ENCODE data around the gene ANKRD44.

ANKRD44 gene

DNA sequence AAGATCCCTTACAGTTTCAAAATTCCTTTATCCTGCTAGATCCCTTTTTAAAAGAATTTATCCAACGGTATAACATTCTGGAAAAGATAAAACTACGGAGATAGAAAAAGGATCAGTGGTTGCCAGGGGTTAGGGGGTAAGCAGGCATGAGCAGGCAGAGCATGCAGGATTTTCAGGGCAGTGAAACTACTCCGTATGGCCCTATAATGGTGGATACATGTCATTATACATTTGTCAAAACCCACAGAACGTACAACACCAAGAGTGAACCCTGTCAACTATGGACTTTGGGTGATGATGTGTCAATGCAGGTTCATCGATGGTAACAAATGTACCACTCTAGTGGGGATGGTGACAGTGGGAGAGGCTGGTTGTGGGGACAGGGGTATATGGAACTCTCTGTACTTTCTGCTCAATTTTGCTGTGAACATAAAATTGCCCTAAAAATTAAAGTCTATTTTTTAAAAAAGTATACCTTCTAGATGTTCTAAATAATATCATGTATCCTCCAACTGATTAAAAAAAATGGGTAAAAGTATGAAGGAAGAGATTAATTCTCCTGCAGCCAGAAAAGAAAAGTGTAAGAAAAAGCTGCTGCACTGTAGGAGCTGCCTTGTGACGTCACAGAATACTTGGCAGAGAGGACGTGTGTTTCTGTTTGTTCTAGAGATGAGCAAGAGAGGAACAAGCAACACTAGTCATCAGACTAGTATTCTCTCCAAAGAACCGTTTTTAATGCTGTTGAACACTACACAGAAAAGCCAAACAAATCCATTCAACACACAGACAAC is 23.6 kb downstream of the ANKRD44 start:
- DNase-seq, result peak; percentile 96

DNA sequence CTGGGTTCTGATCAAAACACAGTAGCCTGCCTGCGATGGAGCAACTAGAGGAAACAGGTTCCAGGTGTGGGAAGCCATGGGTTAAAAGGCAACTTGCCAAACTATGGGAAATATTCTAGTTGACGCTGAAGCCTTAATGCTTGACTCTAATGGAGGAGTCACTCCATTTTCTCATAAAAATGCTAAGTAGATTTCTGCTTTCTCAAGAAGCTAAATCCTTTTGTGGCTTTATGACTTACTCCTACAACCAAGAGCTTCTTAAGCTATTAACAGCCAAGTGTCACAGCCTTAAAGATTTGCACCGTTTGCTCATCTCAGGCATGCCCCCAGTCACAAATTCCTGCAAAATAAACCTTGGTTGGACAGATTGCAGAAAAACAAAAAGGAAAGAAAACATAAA is 25.2 kb downstream of the ANKRD44 start:
- DNase-seq, result no peak

DNA sequence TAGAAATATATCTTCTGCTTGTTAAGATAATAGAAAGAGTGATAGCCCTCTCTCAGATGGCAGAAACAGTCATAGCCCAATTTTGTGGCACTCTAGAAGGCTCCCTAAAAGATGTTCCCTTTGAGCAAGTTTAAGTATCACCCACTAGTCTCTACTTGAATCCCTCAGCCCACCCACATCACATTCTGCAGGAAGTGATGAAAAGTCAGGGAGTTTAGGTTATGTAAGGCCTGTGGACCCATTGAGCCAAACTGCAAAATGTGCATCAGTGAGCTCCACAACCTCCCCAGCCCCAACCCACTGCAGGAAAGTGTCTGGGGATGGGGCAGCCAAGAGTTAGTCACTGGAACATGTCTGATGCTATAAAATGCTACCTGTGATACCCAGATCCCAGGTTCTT is 25.6 kb downstream of the ANKRD44 start:
- no peak for DNase-seq

DNA sequence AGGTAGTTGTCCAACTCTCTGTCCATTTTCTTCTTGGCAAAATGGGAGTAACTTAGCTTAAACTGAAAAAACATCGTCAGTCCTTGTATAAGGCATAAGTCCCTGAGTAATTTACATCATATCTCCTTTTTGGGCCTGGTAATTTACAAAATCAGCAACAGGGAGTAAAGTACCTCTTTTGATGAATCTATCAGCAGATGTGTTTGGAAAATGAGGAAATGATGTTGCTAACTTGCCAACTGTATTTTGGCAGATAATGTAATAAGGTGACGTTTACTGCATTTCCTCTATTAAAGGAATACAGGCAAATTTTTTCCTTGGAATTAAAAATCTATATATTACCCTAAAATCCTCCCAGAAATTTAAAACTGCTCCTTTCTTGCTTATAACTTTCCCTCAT is 29.2 kb downstream of the ANKRD44 start:
- no peak for DNase-seq

DNA sequence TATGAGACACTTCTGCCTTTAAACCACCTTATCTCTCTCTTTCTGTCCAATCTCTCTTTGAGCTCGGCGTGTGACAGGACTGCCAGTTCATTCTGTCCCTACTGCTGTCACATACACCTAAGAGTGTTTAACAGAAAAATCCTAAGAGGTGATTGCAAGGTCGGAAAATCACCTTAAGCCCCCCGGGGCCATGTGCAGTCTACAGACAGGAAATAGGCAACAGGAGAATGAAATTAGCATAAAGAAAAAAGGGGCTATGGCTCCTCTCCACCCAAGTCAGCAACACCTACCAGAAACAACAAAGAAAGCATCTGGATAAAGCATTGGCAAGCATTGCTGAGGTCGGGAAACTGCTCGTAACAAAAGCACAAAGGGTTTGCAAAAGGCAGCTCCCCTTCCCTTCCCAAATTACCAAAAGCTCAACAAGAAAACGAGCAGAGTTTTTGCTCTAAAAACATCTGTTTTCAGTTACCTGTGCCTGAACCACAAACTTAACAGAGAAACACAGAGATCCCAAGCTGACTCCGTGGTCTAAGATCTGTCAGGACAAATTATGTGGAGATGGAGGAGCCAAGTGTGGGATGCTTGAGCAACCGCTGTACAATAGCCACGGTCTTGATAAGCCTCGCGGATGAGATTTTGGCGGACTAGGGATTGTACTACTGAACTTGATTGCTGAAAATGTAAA is 30.4 kb downstream of the ANKRD44 start:
- no peak for DNase-seq

DNA sequence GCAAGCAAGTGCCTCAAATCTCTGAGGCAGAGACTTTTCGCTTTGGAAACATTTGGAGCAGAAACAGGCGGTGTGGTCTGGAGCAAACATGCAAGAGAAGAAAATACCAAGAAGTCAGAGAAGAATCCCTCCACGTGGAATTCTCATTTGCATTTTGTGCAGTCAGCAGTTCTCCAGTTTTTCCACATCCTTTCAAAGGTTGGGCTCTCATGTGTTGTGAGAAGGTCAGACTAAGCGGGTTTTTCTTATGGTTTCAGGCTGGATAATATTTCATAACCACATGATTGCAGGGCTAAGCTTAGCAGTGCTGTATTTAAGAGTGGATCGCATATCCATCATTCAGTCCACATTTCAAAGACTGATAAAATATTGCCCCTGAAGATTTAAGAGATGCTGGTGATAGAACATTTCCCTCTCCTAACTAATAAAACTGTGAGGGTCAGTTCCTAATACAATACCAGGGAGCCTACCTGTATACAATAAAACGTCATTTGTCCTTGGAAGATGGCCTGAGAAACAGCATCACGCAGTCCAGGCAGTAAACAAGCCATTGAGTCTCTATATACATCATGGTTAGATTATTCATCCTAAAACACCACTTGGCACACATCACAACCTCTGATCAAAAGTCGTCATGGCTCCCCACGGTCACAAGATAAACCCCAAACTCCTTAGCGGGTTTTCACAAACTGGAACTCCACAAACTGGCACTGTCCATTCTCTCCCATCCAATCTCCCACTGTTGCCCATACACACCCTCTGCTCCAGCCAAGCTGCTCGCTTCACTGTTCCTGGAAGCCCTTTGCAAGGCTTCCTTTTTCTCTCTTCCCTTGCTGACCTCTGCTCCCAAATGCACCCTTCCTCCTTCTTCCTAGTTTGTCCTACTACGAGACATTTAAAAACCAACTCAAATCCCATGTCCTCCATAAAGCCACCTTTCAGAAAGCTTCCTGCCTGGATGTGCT is 31.5 kb downstream of the ANKRD44 start:
- no peak for DNase-seq

DNA sequence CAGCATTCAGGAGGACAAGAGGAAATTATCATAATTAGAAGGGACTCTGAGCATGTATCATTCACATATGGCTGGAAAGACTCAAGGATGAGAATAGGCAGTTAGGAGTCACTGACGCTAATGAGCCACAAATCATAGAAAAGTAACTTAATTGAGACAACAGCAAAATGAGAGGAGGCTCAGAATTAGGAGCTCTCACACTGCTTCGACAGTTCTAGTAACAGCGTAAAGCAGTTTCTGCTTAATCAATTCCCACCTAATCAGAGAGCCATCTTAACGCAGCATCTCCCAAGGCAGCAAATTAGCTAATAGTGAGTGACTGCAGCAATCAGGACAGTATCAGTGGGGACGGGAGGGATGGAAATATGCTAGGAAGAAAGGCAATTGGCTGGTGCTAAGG is 32.8 kb downstream of the ANKRD44 start:
- no peak for DNase-seq

DNA sequence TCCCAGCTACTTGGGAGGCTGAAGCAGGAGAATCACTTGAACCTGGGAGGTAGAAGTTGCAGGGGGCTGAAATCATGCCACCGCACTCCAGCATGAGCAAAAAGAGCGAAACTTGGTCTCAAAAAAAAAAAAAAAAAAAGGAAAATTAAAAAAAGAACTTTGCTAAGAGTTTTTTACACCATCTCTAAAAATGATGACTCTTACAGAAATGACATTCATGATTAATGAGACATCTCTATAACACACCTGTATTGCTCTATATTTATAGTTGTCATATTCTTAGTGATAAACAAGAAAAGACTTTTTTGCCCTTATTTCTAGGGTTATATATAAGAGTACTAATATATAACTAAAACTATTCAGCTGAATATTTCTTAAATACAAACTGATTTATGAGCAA is 34.4 kb downstream of the ANKRD44 start:
- DNase-seq, result no peak

DNA sequence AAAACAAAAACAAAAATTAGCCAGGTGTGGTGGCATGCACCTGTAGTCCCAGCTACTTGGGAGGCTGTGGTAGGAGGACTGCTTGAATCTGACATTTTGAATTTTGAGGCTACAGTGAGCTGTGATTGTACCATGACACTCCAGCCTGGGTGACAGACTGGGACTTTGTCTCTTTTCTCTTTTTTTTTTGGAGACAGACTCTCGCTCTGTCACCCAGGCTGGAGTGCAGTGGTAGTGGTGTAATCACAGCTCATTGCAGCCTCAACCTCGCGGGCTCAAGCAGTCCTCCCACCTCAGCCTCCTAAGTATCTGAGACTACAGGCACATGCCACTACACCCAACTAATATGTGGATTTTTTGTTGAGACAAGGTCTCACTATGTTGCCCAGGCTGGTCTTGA is 35.6 kb downstream of the ANKRD44 start:
- DNase-seq, result no peak

DNA sequence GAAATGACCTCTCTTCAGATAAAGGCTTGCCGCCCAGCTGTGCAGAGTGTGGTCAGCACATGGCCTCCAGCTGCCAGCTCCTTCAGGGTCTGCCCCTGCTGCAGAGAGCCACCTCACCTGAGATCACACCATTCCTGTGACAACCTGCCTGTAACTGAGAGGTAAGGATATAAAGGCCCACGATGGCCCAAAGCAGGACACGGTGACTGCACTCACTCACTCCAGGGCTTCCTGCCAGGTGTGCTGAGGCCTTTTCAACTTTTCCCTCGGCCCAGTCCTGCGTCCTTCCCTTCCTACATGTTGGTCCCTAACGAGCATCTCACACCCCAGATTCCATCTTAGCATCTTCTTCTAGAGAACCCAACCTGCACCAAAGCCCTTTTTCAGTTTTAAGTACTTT is 36.2 kb downstream of the ANKRD44 start:
- no peak for DNase-seq

DNA sequence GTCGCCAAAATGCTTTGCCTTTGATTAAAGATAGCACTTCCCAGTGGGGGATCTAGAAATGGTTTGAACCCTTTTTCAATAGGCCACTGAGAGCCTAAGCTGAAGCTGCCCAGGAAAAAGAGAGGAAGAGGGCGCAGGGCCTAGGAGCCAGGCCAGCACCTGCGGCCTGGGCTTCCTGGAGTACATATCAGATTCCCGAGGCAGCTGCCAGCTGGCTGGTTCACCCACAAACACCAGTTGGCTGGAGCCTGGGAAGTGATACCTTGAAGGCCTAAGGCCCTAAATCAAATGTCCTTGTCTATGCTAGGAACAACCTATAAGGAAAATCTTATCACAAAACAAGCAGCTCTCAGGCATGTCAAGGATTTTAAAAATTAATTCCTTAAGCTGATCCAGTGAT is 37.1 kb downstream of the ANKRD44 start:
- DNase-seq, result no peak

DNA sequence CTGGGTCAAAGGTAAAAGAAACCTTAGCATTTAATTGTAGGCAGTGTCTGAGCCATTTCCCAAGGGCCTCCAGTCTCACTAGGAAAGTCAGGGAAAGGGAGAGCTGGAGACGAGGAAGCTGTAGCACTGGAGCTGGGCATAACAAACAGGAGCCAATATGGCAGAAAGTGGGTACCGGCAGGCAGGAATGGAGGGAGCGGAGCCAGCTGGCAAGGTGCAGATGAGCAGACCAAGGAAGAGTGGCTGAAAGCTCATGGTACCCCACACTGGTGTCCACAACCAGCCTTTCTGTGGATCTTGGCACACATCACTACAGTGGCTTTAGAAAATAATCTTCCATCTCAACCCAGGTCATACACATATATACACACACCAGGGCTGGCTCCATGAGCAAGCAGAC is 40.0 kb downstream of the ANKRD44 start:
- no peak for DNase-seq

DNA sequence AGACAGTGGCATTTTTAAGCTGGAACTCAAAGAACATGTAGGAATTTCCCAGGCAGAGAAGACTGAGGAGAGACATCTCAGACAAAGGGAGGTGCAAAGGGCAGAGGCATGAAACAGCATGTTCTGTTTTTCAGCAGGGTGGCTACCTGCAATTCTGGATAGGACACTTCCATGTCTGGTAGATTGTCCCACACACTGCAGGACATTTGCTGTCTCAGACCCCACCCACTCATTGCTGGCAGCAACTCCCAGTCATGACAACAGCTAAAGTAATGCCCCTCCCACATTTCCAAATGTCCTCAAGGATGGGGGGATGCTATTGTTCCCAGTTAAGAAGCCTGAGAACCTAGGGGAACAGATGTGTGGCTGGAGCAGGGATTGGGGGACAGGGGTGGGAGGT is 40.8 kb downstream of the ANKRD44 start:
- no peak for DNase-seq

DNA sequence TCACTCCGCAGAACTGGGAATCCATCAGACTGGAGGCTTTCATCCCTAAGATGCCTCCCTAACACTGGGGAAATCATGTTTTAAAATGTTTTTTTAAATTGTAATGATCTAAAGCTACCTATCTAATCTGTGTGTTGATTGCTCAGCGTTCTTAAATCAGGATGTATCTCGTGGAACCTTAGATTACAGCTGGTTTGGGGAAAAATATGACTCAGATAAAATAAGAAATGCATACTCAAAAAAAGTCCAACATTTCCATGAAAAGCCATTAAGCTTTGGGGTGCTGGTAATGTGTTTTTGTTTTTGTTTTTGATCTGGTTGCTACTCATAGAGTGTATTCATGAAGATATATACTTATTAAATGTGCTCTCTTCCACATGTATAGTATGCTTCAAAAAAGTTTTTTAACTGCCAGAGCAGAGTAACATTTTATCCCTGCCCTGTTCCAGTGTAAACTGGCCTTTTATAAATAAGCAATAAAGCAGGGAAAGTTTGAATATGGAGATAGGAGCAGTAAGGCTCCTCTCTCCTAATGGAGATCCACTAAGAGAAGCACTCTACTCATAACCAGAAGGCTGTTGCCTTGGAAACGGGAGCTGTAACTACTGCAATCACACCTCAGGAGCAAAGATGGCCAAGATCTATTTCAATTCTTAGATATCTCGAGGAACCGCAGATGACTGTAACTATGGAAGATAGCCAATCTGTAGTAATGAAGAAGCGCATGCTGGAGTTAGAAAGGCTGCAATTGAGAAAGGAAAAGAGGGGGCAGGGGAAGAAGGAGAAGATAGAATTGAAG is 41.6 kb downstream of the ANKRD44 start:
- no peak for DNase-seq

DNA sequence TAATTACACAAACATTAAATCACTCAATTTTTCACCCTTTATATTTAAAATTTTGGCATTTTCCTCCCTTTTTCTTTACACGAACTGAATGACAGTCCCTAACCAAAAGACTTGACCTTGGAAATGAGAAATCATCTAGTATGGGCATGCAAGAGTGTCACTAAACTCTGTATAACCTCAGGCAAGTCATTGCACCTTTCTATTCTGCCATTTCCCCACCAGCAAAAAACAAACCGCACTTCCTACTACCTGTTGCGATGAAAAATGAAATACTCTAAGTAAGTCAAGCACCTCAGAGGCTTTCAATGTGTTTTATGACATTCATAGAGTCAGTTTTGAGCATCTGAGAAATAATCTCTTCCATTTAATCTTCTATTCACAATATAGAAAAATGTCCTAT is 44.1 kb downstream of the ANKRD44 start:
- DNase-seq, result no peak

DNA sequence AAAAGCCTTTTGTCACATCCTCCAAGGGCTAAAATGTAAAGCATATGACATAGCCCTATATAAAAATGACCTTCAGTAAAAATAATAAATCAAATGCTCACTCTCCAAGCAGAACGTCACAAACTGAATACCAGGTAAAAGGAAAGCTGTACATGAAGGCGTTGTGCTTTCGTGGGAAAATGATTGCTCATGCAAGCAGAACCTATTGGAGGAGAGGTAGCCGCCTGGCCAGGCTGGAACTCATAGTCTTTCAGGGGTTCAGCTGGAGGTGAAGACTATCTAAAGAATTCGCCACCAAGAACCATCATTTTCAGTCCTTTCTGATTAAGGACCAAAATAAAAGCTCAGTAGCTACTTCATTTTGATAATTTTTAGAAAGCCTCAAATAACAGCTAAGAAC is 44.7 kb downstream of the ANKRD44 start:
- no peak for DNase-seq

DNA sequence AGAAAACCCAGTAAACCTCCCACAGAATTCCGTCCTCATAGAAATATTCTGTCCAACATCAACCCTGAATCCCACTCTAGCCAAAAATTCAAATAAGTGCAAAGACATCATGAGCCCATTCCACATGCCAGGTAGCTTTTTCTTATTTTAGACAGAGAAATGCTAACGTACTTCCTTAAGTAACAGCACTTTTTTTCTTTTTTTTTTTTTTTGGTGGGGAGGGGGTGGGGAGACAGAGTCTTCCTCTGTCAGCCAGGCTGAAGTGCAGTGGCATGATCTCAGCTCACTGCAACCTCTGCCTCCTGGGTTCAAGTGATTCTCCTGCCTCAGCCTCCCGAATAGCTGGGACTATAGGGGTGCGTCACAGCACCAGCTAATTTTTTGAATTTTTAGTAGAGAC is 45.5 kb downstream of the ANKRD44 start:
- no peak for DNase-seq

DNA sequence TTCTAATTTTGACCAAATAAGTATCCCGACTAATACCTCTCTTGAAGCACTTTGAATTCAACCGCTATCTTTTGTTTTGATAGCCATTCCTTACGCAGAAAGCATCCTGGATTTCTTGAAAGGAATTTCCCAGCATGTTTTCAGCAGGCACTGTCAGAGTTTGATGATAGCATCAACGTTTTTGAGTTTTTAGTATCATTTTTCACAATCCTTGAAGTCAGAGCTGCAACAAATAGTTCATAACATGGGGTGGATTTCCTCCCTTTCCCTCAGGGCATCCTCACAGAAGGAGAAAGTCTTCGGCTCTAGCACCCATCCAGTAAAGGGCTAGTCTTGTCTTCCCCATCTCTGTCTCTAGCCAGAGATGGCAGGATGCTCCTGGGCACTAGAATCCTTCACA is 46.2 kb downstream of the ANKRD44 start:
- peak; percentile 37 for DNase-seq

DNA sequence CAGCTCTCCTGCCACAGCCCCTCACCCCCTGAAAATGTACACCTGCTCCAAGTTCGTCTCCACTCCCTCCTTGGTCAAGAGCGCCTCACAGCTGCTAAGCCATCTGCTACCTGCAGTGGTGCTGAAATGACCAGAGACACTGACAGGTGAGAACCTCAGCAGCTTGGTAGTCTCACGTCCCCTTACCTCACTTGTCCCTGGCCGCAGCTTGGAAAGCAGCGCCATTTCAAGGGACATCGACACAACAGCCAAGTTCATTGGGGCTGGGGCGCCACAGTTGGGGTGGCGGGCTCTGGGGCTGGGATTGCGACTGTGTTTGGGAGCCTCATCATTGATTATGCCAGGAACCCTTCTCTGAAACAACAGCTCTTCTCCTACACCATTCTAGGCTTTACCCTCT is 47.5 kb downstream of the ANKRD44 start:
- DNase-seq, result no peak

DNA sequence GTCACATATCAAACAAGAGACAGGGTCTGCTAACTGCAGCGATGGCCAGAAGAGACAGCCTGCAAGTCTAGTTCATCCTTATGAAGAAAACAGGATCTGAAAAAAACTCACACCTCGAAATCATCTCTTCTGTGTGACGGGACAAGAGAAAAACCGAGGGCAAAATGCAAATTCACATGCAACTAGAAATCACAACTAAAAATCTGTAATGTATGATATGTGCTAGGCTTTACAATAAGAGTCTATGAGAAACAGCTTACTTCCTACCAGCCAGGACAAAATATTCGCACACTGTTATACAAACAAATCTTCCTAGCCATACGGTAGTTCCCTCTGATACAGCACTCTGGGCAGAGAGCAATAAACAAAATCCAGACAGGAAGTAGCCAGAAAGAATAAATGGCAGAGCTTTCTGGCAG is 48.8 kb downstream of the ANKRD44 start:
- DNase-seq, result peak; percentile 40

DNA sequence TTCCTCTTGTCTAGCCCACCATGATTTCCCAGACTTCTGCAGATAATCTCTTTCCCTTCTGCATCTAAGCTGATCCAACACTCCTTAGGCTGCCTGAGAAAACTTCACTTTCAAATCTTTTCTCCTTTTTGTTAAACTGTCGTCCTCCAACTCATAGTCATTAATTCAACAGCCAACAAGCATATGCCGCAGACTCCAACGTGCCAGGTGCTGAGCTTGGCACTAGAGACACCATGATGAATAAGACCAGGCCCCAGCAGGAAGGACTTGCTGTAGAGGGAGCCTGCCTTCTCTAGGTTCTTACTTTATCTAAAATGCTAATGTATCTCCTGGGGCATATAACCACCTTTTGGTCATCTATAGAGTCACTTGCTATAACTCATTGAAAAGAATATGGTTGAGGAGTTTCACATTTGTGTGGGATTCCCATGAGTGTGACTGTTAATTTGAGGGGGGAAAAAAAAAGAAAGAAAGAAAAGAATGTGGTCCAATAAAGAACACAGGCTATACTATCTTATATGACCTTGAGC is 51.0 kb downstream of the ANKRD44 start:
- DNase-seq, result no peak

DNA sequence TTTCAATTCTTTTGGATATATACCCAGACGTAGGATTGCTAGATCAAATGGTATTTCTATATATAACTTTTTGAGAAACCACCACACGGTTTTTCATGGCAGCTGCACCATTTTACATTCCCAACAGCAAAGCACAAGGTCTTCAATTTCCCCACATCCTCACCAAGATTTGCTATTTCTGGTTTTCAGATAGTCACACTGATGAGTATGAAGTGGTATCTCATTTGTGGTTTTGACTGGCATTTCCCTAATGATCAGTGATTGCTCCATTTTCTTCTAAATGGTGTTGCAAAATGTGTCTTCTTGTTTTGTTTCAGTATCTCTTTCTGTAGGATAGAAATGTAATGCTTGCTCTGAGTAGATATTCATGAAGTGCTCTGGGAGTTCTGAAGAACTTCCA is 52.0 kb downstream of the ANKRD44 start:
- DNase-seq, result no peak

Data from fibroblast of skin of back (primary cell).